ENCODE data around the gene CLTRN.

DNA sequence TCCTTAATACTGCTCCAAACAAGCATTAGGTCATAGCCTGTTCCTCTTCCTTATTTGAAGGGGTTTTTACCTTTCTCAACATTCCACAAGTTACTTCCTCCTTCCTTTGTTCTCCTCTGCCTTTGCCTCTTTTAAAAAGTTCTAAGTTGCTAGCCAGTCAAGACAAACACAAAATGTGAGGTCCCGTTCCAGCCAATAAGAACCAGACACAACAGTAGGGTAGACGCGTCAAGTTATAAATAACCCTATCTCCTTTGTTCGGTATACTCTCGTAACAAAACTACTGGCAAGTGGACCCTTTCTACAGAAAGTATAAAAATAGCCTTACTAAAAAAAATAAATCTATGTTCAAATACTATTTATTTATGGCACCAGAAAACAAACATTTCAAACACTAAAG is 57.5 kb downstream of the CLTRN start:
- TF ChIP-seq, protein P1, sequence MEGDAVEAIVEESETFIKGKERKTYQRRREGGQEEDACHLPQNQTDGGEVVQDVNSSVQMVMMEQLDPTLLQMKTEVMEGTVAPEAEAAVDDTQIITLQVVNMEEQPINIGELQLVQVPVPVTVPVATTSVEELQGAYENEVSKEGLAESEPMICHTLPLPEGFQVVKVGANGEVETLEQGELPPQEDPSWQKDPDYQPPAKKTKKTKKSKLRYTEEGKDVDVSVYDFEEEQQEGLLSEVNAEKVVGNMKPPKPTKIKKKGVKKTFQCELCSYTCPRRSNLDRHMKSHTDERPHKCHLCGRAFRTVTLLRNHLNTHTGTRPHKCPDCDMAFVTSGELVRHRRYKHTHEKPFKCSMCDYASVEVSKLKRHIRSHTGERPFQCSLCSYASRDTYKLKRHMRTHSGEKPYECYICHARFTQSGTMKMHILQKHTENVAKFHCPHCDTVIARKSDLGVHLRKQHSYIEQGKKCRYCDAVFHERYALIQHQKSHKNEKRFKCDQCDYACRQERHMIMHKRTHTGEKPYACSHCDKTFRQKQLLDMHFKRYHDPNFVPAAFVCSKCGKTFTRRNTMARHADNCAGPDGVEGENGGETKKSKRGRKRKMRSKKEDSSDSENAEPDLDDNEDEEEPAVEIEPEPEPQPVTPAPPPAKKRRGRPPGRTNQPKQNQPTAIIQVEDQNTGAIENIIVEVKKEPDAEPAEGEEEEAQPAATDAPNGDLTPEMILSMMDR (IDR thresholded peaks at IDR 0.05; ENCODE audit: low read depth, low read length, poor library complexity, severe bottlenecking), result no peak
- no peak for TF ChIP-seq EZH2phosphoT487 (IDR thresholded peaks at IDR 0.05; ENCODE audit: borderline replicate concordance, low read length)
